Activated naive CD4-positive, alpha-beta T cell treated with anti-CD3 and anti-CD28 coated beads, Interleukin-2, amount 50 U/mL, for 72 hours (primary cell): ENCODE data around the gene RAMP1. TPM values are rescaled to one million over a fixed set of nuclear protein-coding genes. Genes with fewer than 3 reads are reported as not detected.
"Not testable (repeated sequence)": the region's sequence is repeated elsewhere in the genome, so short reads cannot be mapped to it uniquely, and the experiment has no call there.

Experiments used
- ATAC-seq, 2 donors: fragments of 150-1000 bp; cut with Tn5 transposase; 2 replicates each; pipeline ENCODE4 v1.10.0; 2021; ENCODE audit warnings: mild to moderate bottlenecking in 2 of 2, moderate library complexity in 2 of 2
- DNase-seq, 2 donors: peaks; one replicate each; pipeline ENCODE4 v3.0.0; 2021 to 2022; ENCODE audit warnings: low spot score in 2 of 2
- H3K27ac Mint-ChIP-seq, 2 donors: one replicate each; pipeline ENCODE4 v1.8.0; 2022; ENCODE audit warnings: mild to moderate bottlenecking in 2 of 2, mixed read lengths in 2 of 2
- H3K36me3 Mint-ChIP-seq, 2 donors: one replicate each; pipeline ENCODE4 v1.8.0; 2022; ENCODE audit warnings: mixed read lengths in 2 of 2
- H3K9me3 Mint-ChIP-seq, 2 donors: one replicate each; pipeline ENCODE4 v1.8.0; 2022; ENCODE audit warnings: mixed read lengths in 2 of 2
- total RNA-seq, 2 donors: library from RNA; stranded (reverse); gene quantifications; one replicate each; pipeline ENCODE4 v1.2.3, GENCODE V29; 2022

The RAMP1 gene
- total RNA-seq, 2 donors from 2014 or later, result 0.47 TPM; not detected in 1

- Mint-ChIP-seq H3K9me3 (peaks cover 8 to 11% of the 10 kb centered on the region in 2 donors), H3K27ac (peak overlapping the region in 1 of 2 donors; percentile 84), H3K36me3 (peaks cover 13 to 19% of the 10 kb centered on the region in 2 donors)
- DNase-seq (no peak), ATAC-seq (peak in 1 of 2 donors; percentile 45)
These were observed 79.8 kb downstream of the RAMP1 start for GRCh38 chr2:237939251-237939650.

GRCh38 chr2:237940828-237941227 is 81.4 kb downstream of the RAMP1 start:
- peak overlapping the region in 1 of 2 donors; percentile 84 for H3K27ac Mint-ChIP-seq
- peaks cover 14 to 18% of the 10 kb centered on the region in 2 donors for H3K9me3 Mint-ChIP-seq
- ATAC-seq, result no peak
- DNase-seq, result no peak
- peaks cover 20 to 32% of the 10 kb centered on the region in 2 donors for H3K36me3 Mint-ChIP-seq

GRCh38 chr2:237941239-237941638 is 81.8 kb downstream of the RAMP1 start:
- Mint-ChIP-seq H3K9me3 (peaks cover 17 to 23% of the 10 kb centered on the region in 2 donors), H3K36me3 (peaks cover 20 to 36% of the 10 kb centered on the region in 2 donors), H3K27ac (peak overlapping the region in 1 of 2 donors; percentile 84)

GRCh38 chr2:237942513-237942899 is 83.1 kb downstream of the RAMP1 start:
- peaks cover 19 to 34% of the 10 kb centered on the region in 2 donors for H3K9me3 Mint-ChIP-seq
- peaks cover 26 to 43% of the 10 kb centered on the region in 2 donors for H3K36me3 Mint-ChIP-seq
- ATAC-seq, result no peak
- DNase-seq, result no peak
- peak overlapping the region in 1 of 2 donors; percentile 84 for H3K27ac Mint-ChIP-seq

More at GRCh38 chr2:237941239-237941638, 81.8 kb downstream of the RAMP1 start:
- no peak for ATAC-seq
- no peak for DNase-seq

- Mint-ChIP-seq H3K9me3 (peaks cover 19 to 34% of the 10 kb centered on the region in 2 donors), H3K36me3 (peaks cover 26 to 43% of the 10 kb centered on the region in 2 donors), H3K27ac (peak overlapping the region in 1 of 2 donors; percentile 84)
- DNase-seq (no peak), ATAC-seq (no peak)
These were observed 84.1 kb downstream of the RAMP1 start for GRCh38 chr2:237943395-237944094.

GRCh38 chr2:237944302-237944701 is 84.9 kb downstream of the RAMP1 start:
- peaks cover 26 to 43% of the 10 kb centered on the region in 2 donors for H3K36me3 Mint-ChIP-seq

GRCh38 chr2:237946423-237946822 is 87.0 kb downstream of the RAMP1 start:
- peaks cover 15 to 37% of the 10 kb centered on the region in 2 donors for H3K36me3 Mint-ChIP-seq
- peak overlapping the region in 1 of 2 donors; percentile 69 for H3K27ac Mint-ChIP-seq
- peaks cover 10 to 27% of the 10 kb centered on the region in 2 donors for H3K9me3 Mint-ChIP-seq
- DNase-seq (no peak), ATAC-seq (no peak)

More at GRCh38 chr2:237944302-237944701, 84.9 kb downstream of the RAMP1 start:
- Mint-ChIP-seq H3K9me3 (peaks cover 19 to 34% of the 10 kb centered on the region in 2 donors), H3K27ac (no peak overlapping the region)
- ATAC-seq, result no peak
- no peak for DNase-seq

- not testable (repeated sequence) for ATAC-seq
- H3K9me3 Mint-ChIP-seq, result peaks cover 1 to 10% of the 10 kb centered on the region in 2 donors
These were observed 91.9 kb downstream of the RAMP1 start for GRCh38 chr2:237951354-237951753.

GRCh38 chr2:237951878-237952277 is 92.5 kb downstream of the RAMP1 start:
- Mint-ChIP-seq H3K27ac (no peak overlapping the region), H3K9me3 (peaks cover 0 to 6% of the 10 kb centered on the region in 2 donors), H3K36me3 (peaks cover 5 to 6% of the 10 kb centered on the region in 2 donors)
- DNase-seq (no peak), ATAC-seq (no peak)

More at GRCh38 chr2:237951354-237951753, 91.9 kb downstream of the RAMP1 start:
- not testable (repeated sequence) for H3K36me3 Mint-ChIP-seq, H3K27ac Mint-ChIP-seq, DNase-seq

- Mint-ChIP-seq H3K9me3 (no peaks in the 10 kb centered on the region), H3K36me3 (no peaks in the 10 kb centered on the region), H3K27ac (no peak overlapping the region)
- no peak for ATAC-seq
- DNase-seq, result no peak
These were observed 93.4 kb downstream of the RAMP1 start for GRCh38 chr2:237952851-237953250.

GRCh38 chr2:237955640-237956401 is 96.4 kb downstream of the RAMP1 start:
- Mint-ChIP-seq H3K9me3 (no peaks in the 10 kb centered on the region), H3K27ac (no peak overlapping the region), H3K36me3 (no peaks in the 10 kb centered on the region)
- DNase-seq (no peak), ATAC-seq (peak; percentile 46 to 49)

GRCh38 chr2:237956402-237956736 is 96.9 kb downstream of the RAMP1 start:
- DNase-seq (no peak), ATAC-seq (peak in 1 of 2 donors; percentile 18)
- Mint-ChIP-seq H3K27ac (no peak overlapping the region), H3K36me3 (no peaks in the 10 kb centered on the region), H3K9me3 (no peaks in the 10 kb centered on the region)

- no peak for DNase-seq
- no peak for ATAC-seq
- Mint-ChIP-seq H3K9me3 (peaks cover 12 to 14% of the 10 kb centered on the region in 2 donors), H3K27ac (no peak overlapping the region), H3K36me3 (peaks cover 8 to 14% of the 10 kb centered on the region in 2 donors)
These were observed 102.2 kb downstream of the RAMP1 start for GRCh38 chr2:237961637-237962036.

Other genes with a start within 250 kb of the RAMP1 start
- 100 to 1,000 TPM; 190 to 193 TPM for gene LRRFIP1, start 232.0 kb upstream of the RAMP1 start, total RNA-seq
- gene RBM44, start 60.8 kb upstream of the RAMP1 start, total RNA-seq, result 1 to 10 TPM; 1.0 to 2.4 TPM
- gene UBE2F, start 107.4 kb downstream of the RAMP1 start, total RNA-seq, result 100 to 1,000 TPM in 1 of 2 donors, 10 to 100 TPM in 1; 64.5 to 175 TPM
- gene SCLY, start 201.4 kb downstream of the RAMP1 start, total RNA-seq, result 10 to 100 TPM; 58.0 to 75.2 TPM
- under 1 TPM; 0.18 to 0.43 TPM for gene ESPNL, start 240.7 kb downstream of the RAMP1 start, total RNA-seq